Bladder microvascular endothelial cell (primary cell): Measurements from ENCODE around the gene FYB1. TPM values are rescaled to one million over a fixed set of nuclear protein-coding genes. Genes with fewer than 3 reads are reported as not detected.

Experiments
- total RNA-seq: library from RNA; depleted of rRNA; stranded (reverse); fragments of >200 nt; gene quantifications from 2 replicates; pipeline ENCODE4 v1.2.3, GENCODE V29; 2014

FYB1 gene, protein sequence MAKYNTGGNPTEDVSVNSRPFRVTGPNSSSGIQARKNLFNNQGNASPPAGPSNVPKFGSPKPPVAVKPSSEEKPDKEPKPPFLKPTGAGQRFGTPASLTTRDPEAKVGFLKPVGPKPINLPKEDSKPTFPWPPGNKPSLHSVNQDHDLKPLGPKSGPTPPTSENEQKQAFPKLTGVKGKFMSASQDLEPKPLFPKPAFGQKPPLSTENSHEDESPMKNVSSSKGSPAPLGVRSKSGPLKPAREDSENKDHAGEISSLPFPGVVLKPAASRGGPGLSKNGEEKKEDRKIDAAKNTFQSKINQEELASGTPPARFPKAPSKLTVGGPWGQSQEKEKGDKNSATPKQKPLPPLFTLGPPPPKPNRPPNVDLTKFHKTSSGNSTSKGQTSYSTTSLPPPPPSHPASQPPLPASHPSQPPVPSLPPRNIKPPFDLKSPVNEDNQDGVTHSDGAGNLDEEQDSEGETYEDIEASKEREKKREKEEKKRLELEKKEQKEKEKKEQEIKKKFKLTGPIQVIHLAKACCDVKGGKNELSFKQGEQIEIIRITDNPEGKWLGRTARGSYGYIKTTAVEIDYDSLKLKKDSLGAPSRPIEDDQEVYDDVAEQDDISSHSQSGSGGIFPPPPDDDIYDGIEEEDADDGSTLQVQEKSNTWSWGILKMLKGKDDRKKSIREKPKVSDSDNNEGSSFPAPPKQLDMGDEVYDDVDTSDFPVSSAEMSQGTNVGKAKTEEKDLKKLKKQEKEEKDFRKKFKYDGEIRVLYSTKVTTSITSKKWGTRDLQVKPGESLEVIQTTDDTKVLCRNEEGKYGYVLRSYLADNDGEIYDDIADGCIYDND
- under 0.01 and 0.06 TPM in 2 replicates for total RNA-seq

DNA sequence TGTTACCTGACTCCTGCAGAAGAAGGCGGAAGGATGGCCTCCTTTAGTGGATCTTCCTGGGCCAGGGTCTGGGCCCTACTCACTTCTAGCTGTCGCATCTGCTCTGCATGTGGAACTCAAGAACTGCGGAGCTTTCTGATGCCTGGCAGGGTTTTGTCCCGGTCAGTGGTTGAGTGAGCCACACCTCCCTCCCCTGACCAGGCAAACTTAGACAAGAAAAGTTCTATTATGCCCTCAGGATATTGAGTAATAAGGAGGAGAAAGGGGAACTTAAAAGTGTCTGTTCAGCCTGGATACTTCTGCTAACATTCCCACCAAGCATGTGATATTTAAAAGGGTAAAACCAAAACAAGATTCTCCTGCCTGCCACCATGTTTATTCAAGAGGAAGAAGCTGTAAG lies at the start of gene FYB1:
Gene FYB1 (minus strand): TSS at position 127 of the 400 bp plus-strand sequence. CDS start 16,603 bp downstream, outside the sequence.

DNA sequence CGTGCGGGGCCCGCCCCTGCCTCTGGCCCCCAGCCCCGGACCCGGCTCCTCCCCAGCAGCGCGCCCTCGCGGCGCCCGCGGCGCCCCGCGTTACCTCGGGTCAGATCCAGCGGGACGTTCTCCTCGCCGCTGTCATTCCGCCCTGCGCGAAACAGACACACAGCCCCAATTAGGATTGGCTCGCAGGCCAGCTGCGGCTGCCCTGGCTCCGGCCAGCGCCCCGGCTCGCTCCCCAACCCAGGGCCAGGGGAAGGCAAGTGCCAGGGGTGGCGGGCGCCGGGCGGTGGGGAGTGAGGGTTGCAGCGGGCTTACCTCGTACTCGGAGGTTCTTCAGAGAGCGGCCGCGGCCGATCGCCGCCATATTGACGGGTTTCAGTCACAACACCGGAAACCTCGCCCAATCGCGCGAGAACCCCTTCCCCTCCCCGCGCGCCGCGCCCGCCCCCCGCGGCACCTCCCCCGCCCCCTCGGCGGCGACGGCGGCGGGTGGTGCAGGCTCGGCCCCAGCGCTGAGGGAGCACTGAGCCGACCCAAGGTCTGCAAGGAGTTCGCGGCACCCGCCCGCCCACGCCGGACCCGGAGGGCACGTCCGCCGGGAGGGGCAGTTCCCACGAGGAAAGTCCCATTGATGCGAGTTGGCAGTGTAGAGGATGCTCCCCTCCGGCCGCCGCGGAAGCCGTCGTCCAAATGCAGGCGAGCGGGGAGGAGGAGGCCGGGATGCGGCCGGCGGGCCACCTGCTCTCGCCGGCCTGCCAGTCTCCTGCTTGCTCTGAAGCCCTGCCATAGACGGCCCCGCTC lies 145.1 kb downstream of the FYB1 start, which contains the start of gene RICTOR:
Gene RICTOR (minus strand): TSS at position 383 of the 798 bp plus-strand sequence. CDS start 22 bp downstream, at position 361.

Other genes starting within 250 kb of the FYB1 start
- 26.9 and 47.7 TPM in 2 replicates for gene RICTOR, start 145.2 kb downstream of the FYB1 start, total RNA-seq
- 0.16 and 0.57 TPM in 2 replicates for gene C9, start 144.9 kb upstream of the FYB1 start, total RNA-seq
- gene DAB2, start 205.4 kb upstream of the FYB1 start, total RNA-seq, result 43.9 and 337 TPM in 2 replicates